ENCODE data around the gene RNF121.
A peak's percentile ranks its signal among the peaks of the same experiment; 100 is the strongest.

The RNF121 gene

DNA sequence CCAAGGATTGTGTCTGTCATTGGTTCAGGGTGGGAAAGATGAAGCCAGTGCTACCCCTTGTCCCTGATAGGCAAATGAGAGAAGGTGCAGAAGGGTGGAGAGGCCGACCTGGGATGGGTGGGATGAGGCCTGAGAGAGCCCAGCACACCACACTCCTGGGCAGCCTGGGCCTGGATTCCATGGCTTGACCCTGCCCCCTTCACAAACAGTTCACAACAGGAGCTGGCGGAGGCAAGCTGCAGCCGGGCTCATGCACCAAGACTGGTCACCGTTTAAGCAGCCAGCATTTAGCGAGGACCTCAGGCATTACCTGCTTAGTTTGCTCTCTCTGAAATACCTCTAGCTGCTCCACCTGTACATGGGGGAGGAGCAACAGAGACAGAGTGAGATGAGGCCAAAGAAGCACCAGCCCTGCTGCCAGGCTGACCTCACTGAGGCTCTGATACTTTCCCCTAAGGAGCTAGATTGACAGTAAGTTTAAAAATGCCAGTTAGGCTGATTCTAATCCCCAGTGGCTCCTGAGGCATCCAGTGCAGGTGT is 83.3 kb downstream of the RNF121 start:
- TF ChIP-seq, protein P1, sequence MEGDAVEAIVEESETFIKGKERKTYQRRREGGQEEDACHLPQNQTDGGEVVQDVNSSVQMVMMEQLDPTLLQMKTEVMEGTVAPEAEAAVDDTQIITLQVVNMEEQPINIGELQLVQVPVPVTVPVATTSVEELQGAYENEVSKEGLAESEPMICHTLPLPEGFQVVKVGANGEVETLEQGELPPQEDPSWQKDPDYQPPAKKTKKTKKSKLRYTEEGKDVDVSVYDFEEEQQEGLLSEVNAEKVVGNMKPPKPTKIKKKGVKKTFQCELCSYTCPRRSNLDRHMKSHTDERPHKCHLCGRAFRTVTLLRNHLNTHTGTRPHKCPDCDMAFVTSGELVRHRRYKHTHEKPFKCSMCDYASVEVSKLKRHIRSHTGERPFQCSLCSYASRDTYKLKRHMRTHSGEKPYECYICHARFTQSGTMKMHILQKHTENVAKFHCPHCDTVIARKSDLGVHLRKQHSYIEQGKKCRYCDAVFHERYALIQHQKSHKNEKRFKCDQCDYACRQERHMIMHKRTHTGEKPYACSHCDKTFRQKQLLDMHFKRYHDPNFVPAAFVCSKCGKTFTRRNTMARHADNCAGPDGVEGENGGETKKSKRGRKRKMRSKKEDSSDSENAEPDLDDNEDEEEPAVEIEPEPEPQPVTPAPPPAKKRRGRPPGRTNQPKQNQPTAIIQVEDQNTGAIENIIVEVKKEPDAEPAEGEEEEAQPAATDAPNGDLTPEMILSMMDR (conservative IDR thresholded peaks at IDR 0.05; ENCODE audit: low read depth, low read length) = no peak
- H3K4me3 ChIP-seq (ENCODE audit: low read depth, low read length) = no peak overlapping the region
- DNase-seq (ENCODE audit: low read depth) = no peak

- TF ChIP-seq, protein P1 (conservative IDR thresholded peaks at IDR 0.05; ENCODE audit: low read depth, low read length) = no peak
- DNase-seq (ENCODE audit: low read depth) = peak; percentile 87
- no peak overlapping the region for H3K4me3 ChIP-seq (ENCODE audit: low read depth, low read length)
Measured at GRCh38 chr11:72012897-72013721, 84.3 kb downstream of the RNF121 start.

GRCh38 chr11:72013765-72014711 is 85.2 kb downstream of the RNF121 start:
- H3K4me3 ChIP-seq (ENCODE audit: low read depth, low read length) = no peak overlapping the region
- no peak for DNase-seq (ENCODE audit: low read depth)
- TF ChIP-seq, protein P1 (conservative IDR thresholded peaks at IDR 0.05; ENCODE audit: low read depth, low read length) = no peak

GRCh38 chr11:72014761-72015320 is 86.0 kb downstream of the RNF121 start:
- no peak overlapping the region for H3K4me3 ChIP-seq (ENCODE audit: low read depth, low read length)
- no peak for DNase-seq (ENCODE audit: low read depth)
- TF ChIP-seq, protein P1 (conservative IDR thresholded peaks at IDR 0.05; ENCODE audit: low read depth, low read length) = no peak

GRCh38 chr11:72015511-72016061 is 86.7 kb downstream of the RNF121 start:
- no peak overlapping the region for H3K4me3 ChIP-seq (ENCODE audit: low read depth, low read length)
- TF ChIP-seq, protein P1 (conservative IDR thresholded peaks at IDR 0.05; ENCODE audit: low read depth, low read length) = peak; percentile 77
- DNase-seq (ENCODE audit: low read depth) = peak; percentile 65

GRCh38 chr11:72018171-72018570 is 89.3 kb downstream of the RNF121 start:
- TF ChIP-seq, protein P1 (conservative IDR thresholded peaks at IDR 0.05; ENCODE audit: low read depth, low read length) = no peak
- H3K4me3 ChIP-seq (ENCODE audit: low read depth, low read length) = no peak overlapping the region

More at GRCh38 chr11:72018171-72018570, 89.3 kb downstream of the RNF121 start:
- DNase-seq (ENCODE audit: low read depth) = no peak
